Ovary (tissue), 9 donors: ENCODE measurements around the gene CRACR2B. TPM values are rescaled to one million over a fixed set of nuclear protein-coding genes. Genes with fewer than 3 reads are reported as not detected.

Experiments used
- DNase-seq, 5 donors: peaks; one replicate each; pipeline ENCODE4 v3.0.0-alpha.2; 2019 to 2020
- H3K27ac ChIP-seq, 2 donors: fragments of 200-600 bp; one replicate each; pipeline versions ENCODE4 v1.5.1 to v1.8.0; 2019 to 2022
- H3K27me3 ChIP-seq: fragments of 200-600 bp; one replicate; pipeline ENCODE4 v1.8.0; 2022
- H3K36me3 ChIP-seq: fragments of 200-600 bp; sonication (generic); one replicate; pipeline ENCODE4 v1.5.1; 2019
- H3K4me1 ChIP-seq: one replicate; pipeline ENCODE4 v1.8.1; 2013; ENCODE audit warnings: mild to moderate bottlenecking, moderate library complexity; ENCODE audit not compliant: insufficient read depth
- H3K4me3 ChIP-seq: fragments of 200-600 bp; sonication (generic); one replicate; pipeline ENCODE4 v1.5.1; 2017
- H3K9me3 ChIP-seq, 2 donors: fragments of 200-600 bp in 1 of 2; sonication (generic) in 1 of 2; one replicate each; pipeline versions ENCODE4 v1.5.1 to v1.8.1; 2013 to 2019; ENCODE audit warnings: mild to moderate bottlenecking in 1 of 2, moderate library complexity in 1 of 2
- CTCF ChIP-seq, 3 donors: fragments of 450-650 bp in 2 of 3; fragments of 200-600 bp in 1 of 3; IDR thresholded peaks; one replicate each; pipeline versions ENCODE4 v1.5.1 to v1.8.0; 2016 to 2022; ENCODE audit warnings: antibody characterized with exemption in 3 of 3, mild to moderate bottlenecking in 1 of 3
- EP300 ChIP-seq: sonication (generic); formaldehyde crosslinking; IDR thresholded peaks from one replicate; pipeline ENCODE4 v1.6.1; 2017; ENCODE audit warnings: antibody characterized with exemption
- POLR2A ChIP-seq: fragments of 450-650 bp; IDR thresholded peaks from one replicate; pipeline ENCODE4 v1.6.1; 2017; ENCODE audit warnings: antibody characterized with exemption, mild to moderate bottlenecking, moderate library complexity
- WGBS, 3 donors: extraction: QIAGEN DNeasy Blood & Tissue Kit in 1 of 3; methylation state at CpG; one replicate each; pipeline versions ENCODE4 v1.1.5 to v1.1.7; 2013 to 2017; 5-methylcytosine and 5-hydroxymethylcytosine counted together
- intact Hi-C, 4 donors: fragments of 100-400 bp; cut with DNase I; formaldehyde crosslinking; loops; one replicate each; pipeline versions ENCODE4 v1.11.0 to v1.15.1; 2022 to 2023
- polyA plus RNA-seq, 2 donors: library from polyadenylated mRNA; stranded (reverse); fragments of 200-250 nt in 1 of 2; fragments of 350-450 nt in 1 of 2; fragmentation: Illumina TruSeq in 1 of 2; extraction: RNeasy Lipid Tissue Mini Kit (QIAGEN cat#74804) in 1 of 2; gene quantifications; one replicate each; pipeline ENCODE4 v1.2.3, GENCODE V29; 2013 to 2014
- total RNA-seq, 7 donors: library from RNA; depleted of rRNA in 2 of 7; stranded (reverse); fragments of >200 nt in 2 of 7; fragmentation: NEBNext Ultra II Directional in 3 of 7; extraction: Animal tissue kit (Norgen Biotek cat#: 25700) in 3 of 7; gene quantifications; one replicate each; pipeline versions ENCODE4 v1.1.0 to v1.2.4, GENCODE V29; 2016 to 2023
- donor health status: DM: no; HTN: no; CAD: no; lungs with moderate emphysema.
- donor health status: DM: no; HTN: no; CAD: no.
- donor health status: Bipolar disorder and iron deficiency.
- donor health status: DM: yes; HTN: yes; CAD: no.
- donor health status: DM: no; HTN: no; CAD: no.
- donor health status: DM: yes; HTN: yes; CAD: no.

The CRACR2B gene
- total and polyA plus RNA-seq, 9 donors = 0.18 to 6.5 (median 3.9) TPM

- H3K27ac ChIP-seq = no peak overlapping the region
- H3K27me3 ChIP-seq = no peaks in the 10 kb centered on the region
- H3K36me3 ChIP-seq = no peaks in the 10 kb centered on the region
- intact Hi-C loops = no loop called here
- H3K4me1 ChIP-seq = peaks cover 10% of the 10 kb centered on the region
- no peak for DNase-seq
- 77 to 85% (median 81%) methylated on average over 6 of the region's 6 CpGs for WGBS, 3 donors
- TF ChIP-seq CTCF (IDR thresholded peaks at IDR 0.05) (no peak), EP300 (no peak), POLR2A (no peak)
- H3K4me3 ChIP-seq = no peak overlapping the region
- H3K9me3 ChIP-seq = no peaks in the 10 kb centered on the region
Observed at GRCh38 chr11:813072-813455, 14.7 kb upstream of the CRACR2B start.

- H3K9me3 ChIP-seq = no peaks in the 10 kb centered on the region
- intact Hi-C loops = no loop called here
- TF ChIP-seq POLR2A = no peak
- no peak for TF ChIP-seq EP300
- no peak for TF ChIP-seq CTCF (IDR thresholded peaks at IDR 0.05)
- no peaks in the 10 kb centered on the region for H3K36me3 ChIP-seq
- H3K4me3 ChIP-seq = no peak overlapping the region
- no peak overlapping the region for H3K27ac ChIP-seq
- DNase-seq = no peak
- no peaks in the 10 kb centered on the region for H3K27me3 ChIP-seq
- H3K4me1 ChIP-seq = peaks cover 10% of the 10 kb centered on the region
- WGBS, 3 donors = 68 to 73% (median 69%) methylated on average over 9 of the region's 9 CpGs
Observed at GRCh38 chr11:813456-814096, 14.1 kb upstream of the CRACR2B start.

- no peak overlapping the region for H3K4me3 ChIP-seq
- 77 to 84% (median 84%) methylated on average over 11 of the region's 11 CpGs for WGBS, 3 donors
- H3K36me3 ChIP-seq = no peaks in the 10 kb centered on the region
- no peak overlapping the region for H3K27ac ChIP-seq
- TF ChIP-seq CTCF (IDR thresholded peaks at IDR 0.05) (no peak), POLR2A (no peak), EP300 (no peak)
- intact Hi-C loops = no loop called here
- no peaks in the 10 kb centered on the region for H3K27me3 ChIP-seq
- no peak for DNase-seq
- no peaks in the 10 kb centered on the region for H3K9me3 ChIP-seq
- H3K4me1 ChIP-seq = peaks cover 11% of the 10 kb centered on the region
Observed at GRCh38 chr11:815675-816432, 11.9 kb upstream of the CRACR2B start.

GRCh38 chr11:816433-816779 lies 11.3 kb upstream of the CRACR2B start:
- Histone ChIP-seq H3K4me1 (peaks cover 13% of the 10 kb centered on the region), H3K9me3 (no peaks in the 10 kb centered on the region), H3K27ac (no peak overlapping the region), H3K36me3 (no peaks in the 10 kb centered on the region), H3K4me3 (no peak overlapping the region), H3K27me3 (no peaks in the 10 kb centered on the region)
- 71 to 81% (median 72%) methylated on average over 11 of the region's 11 CpGs for WGBS, 3 donors
- intact Hi-C loops = no loop called here
- no peak for TF ChIP-seq EP300
- TF ChIP-seq POLR2A = no peak
- no peak for TF ChIP-seq CTCF (IDR thresholded peaks at IDR 0.05)
- DNase-seq = no peak
